ENCODE data around the gene G6PC3. TPM values are rescaled to one million over a fixed set of nuclear protein-coding genes. Genes with fewer than 3 reads are reported as not detected.

Gene G6PC3
- total and polyA plus RNA-seq, 2 of the 4 experiments (the other 2 are of a cell fraction): 20.4 to 107 TPM

DNA sequence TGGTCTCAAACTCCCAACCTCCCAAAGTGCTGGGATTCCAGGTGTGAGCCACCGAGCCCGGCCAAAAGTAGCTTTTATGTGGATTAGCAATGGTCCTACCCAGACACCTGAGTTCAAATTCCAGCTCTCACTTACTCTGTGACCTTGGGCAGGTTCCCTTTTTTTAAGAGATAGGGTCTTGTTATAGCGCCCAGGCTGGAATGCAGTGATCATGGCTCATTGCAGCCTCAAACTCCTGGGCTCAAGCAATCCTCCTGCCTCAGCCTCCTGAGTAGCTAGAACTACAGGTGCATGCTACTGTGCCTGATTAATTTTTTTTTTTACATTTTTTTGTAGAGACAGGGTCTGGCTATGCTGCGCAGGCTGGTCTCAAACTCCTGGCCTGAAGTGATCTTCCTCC, 36.3 kb downstream of the G6PC3 start:
- H3K14ac ChIP-seq (replicated peaks; ENCODE audit: low read depth, low read length): 0 out of 2 replicates have a peak overlapping the region, but pooled peaks have one; percentile 22
- H3K18ac ChIP-seq (ENCODE audit: low read depth, low read length): no peak overlapping the region
- no peak overlapping the region for H2AFZ ChIP-seq (replicated peaks; ENCODE audit: low read length, poor library complexity)
- H2AK5ac ChIP-seq (ENCODE audit: low read depth, low read length): 0 out of 2 replicates have a peak overlapping the region, but pooled peaks have one; percentile 51
- H3K4ac ChIP-seq (ENCODE audit: low read depth, low read length): no peak overlapping the region
- no peak overlapping the region for H2BK20ac ChIP-seq (ENCODE audit: low read depth, low read length)
- dilution Hi-C loops (cut with HindIII; ENCODE audit: low sequenced_read_pairs, unreplicated experiment): no loop called here
- H3K9ac ChIP-seq (ENCODE audit: low read depth, low read length): no peak overlapping the region
- H3K23ac ChIP-seq (ENCODE audit: low read depth, low read length): no peak overlapping the region
- H2BK15ac ChIP-seq (ENCODE audit: low read depth, low read length): no peak overlapping the region; the same call in 2 of the 3 replicates
- H3K4me1 ChIP-seq (ENCODE audit: control insufficient read depth, insufficient read depth, low read length): peaks cover 46% of the 10 kb centered on the region
- H3K56ac ChIP-seq (ENCODE audit: extremely low read depth, insufficient read depth, low read length): no peak overlapping the region
- POLR2A ChIA-PET (ENCODE audit: unreplicated experiment): interaction anchor here (0.7 kb wide), 1 partner anchor 40 kb away, joined by 3 read pairs; the partner anchor contains the start of gene LSM12
- DNase-seq (no peak), ATAC-seq (ENCODE audit: low read depth) (no peak)
- TF ChIP-seq BHLHE40 (IDR thresholded peaks at IDR 0.05; ENCODE audit: low read depth, low read length): no peak
- no peak for TF ChIP-seq RAD21 (IDR thresholded peaks at IDR 0.05; ENCODE audit: low read length)
- no peak for TF ChIP-seq MAZ (IDR thresholded peaks at IDR 0.05; ENCODE audit: borderline replicate concordance, low read depth, low read length)
- TF ChIP-seq, protein P1, sequence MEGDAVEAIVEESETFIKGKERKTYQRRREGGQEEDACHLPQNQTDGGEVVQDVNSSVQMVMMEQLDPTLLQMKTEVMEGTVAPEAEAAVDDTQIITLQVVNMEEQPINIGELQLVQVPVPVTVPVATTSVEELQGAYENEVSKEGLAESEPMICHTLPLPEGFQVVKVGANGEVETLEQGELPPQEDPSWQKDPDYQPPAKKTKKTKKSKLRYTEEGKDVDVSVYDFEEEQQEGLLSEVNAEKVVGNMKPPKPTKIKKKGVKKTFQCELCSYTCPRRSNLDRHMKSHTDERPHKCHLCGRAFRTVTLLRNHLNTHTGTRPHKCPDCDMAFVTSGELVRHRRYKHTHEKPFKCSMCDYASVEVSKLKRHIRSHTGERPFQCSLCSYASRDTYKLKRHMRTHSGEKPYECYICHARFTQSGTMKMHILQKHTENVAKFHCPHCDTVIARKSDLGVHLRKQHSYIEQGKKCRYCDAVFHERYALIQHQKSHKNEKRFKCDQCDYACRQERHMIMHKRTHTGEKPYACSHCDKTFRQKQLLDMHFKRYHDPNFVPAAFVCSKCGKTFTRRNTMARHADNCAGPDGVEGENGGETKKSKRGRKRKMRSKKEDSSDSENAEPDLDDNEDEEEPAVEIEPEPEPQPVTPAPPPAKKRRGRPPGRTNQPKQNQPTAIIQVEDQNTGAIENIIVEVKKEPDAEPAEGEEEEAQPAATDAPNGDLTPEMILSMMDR (conservative IDR thresholded peaks at IDR 0.05; ENCODE audit: low read depth, low read length): no peak
- no peak for TF ChIP-seq FOS (IDR thresholded peaks at IDR 0.05; ENCODE audit: low read depth, low read length)
- no peak for TF ChIP-seq MAFK (IDR thresholded peaks at IDR 0.05; ENCODE audit: low read depth, low read length)
- TF ChIP-seq, protein P2, sequence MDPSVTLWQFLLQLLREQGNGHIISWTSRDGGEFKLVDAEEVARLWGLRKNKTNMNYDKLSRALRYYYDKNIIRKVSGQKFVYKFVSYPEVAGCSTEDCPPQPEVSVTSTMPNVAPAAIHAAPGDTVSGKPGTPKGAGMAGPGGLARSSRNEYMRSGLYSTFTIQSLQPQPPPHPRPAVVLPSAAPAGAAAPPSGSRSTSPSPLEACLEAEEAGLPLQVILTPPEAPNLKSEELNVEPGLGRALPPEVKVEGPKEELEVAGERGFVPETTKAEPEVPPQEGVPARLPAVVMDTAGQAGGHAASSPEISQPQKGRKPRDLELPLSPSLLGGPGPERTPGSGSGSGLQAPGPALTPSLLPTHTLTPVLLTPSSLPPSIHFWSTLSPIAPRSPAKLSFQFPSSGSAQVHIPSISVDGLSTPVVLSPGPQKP (IDR thresholded peaks at IDR 0.05; ENCODE audit: borderline replicate concordance, low read depth, low read length): no peak
- no peak for TF ChIP-seq POLR2A (IDR thresholded peaks at IDR 0.05; ENCODE audit: low read depth, low read length)
- TF ChIP-seq NFE2L2 (IDR thresholded peaks at IDR 0.05; ENCODE audit: low read depth, low read length): no peak
- no peak for TF ChIP-seq CEBPB (IDR thresholded peaks at IDR 0.05; ENCODE audit: low read depth, low read length)
- TF ChIP-seq RFX5 (IDR thresholded peaks at IDR 0.05; ENCODE audit: low read depth, low read length): no peak
- TF ChIP-seq, protein P3, sequence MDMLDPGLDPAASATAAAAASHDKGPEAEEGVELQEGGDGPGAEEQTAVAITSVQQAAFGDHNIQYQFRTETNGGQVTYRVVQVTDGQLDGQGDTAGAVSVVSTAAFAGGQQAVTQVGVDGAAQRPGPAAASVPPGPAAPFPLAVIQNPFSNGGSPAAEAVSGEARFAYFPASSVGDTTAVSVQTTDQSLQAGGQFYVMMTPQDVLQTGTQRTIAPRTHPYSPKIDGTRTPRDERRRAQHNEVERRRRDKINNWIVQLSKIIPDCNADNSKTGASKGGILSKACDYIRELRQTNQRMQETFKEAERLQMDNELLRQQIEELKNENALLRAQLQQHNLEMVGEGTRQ (IDR thresholded peaks at IDR 0.05; ENCODE audit: low read depth, low read length): no peak
- TF ChIP-seq SMC3 (IDR thresholded peaks at IDR 0.05; ENCODE audit: low read depth, low read length): no peak
- TF ChIP-seq MXI1 (IDR thresholded peaks at IDR 0.05; ENCODE audit: borderline replicate concordance, low read depth, low read length): no peak
- no peak for TF ChIP-seq CHD1 (IDR thresholded peaks at IDR 0.05; ENCODE audit: low read depth, low read length)
- TF ChIP-seq RCOR1 (IDR thresholded peaks at IDR 0.05; ENCODE audit: insufficient replicate concordance, low read length): no peak
- H2BK5ac ChIP-seq (ENCODE audit: low read depth, low read length, poor library complexity, severe bottlenecking): no peak overlapping the region
- CTCF ChIA-PET: no interaction called here
- H3K4me2 ChIP-seq (ENCODE audit: low read depth, low read length): no peak overlapping the region
- peaks cover 28% of the 10 kb centered on the region for H3K9me1 ChIP-seq (ENCODE audit: insufficient read depth, low read length)
- in situ Hi-C loops (cut with MboI; ENCODE audit: low sequenced_read_pairs): no loop called here
- H3K4me3 ChIP-seq (ENCODE audit: insufficient read depth, low read depth, low read length): no peak overlapping the region
- H4K91ac ChIP-seq (ENCODE audit: insufficient read depth, low read depth, low read length): no peak overlapping the region
- no peaks in the 10 kb centered on the region for H3K36me3 ChIP-seq (ENCODE audit: control insufficient read depth, insufficient read depth, low read length)
- H3K27ac ChIP-seq (ENCODE audit: insufficient read depth, low read length): no peak overlapping the region
- peaks cover 32% of the 10 kb centered on the region for H4K20me1 ChIP-seq (ENCODE audit: insufficient read depth, low read length)
- H3K27me3 ChIP-seq (ENCODE audit: control insufficient read depth, insufficient read depth, low read length): no peaks in the 10 kb centered on the region
- H3K79me1 ChIP-seq (ENCODE audit: low read depth in 1 of 2, low read length in 2 of 2): peaks cover 18 to 80% of the 10 kb centered on the region in 2 experiments
- no CpG with 5 or more reads among the region's 4 CpGs for WGBS, 2 experiments (ENCODE audit: extremely low coverage in 2 of 2, insufficient read length in 1 of 2)
- no peaks in the 10 kb centered on the region for H3K9me3 ChIP-seq (ENCODE audit: control insufficient read depth, insufficient read depth, low read length)
- no TSS peak for BruUV-seq (replicated peaks)
- H2AK9ac ChIP-seq (replicated peaks; ENCODE audit: low read depth, low read length, poor library complexity): no peak overlapping the region
- intact Hi-C loops (cut with micrococcal nuclease): no loop called here
- H2BK120ac ChIP-seq (ENCODE audit: low read depth, low read length): no peak overlapping the region
- H4K5ac ChIP-seq (ENCODE audit: low read depth, low read length): no peak overlapping the region
- no peak overlapping the region for H4K8ac ChIP-seq (ENCODE audit: low read depth in 2 of 2, low read length in 2 of 2)

Data from IMR-90 (cell line).